CD4-positive, alpha-beta T cell (primary cell): ENCODE measurements around the gene KCTD10. TPM values are rescaled to one million over a fixed set of nuclear protein-coding genes. Genes with fewer than 3 reads are reported as not detected.
A peak's percentile ranks its signal among the peaks of the same experiment; 100 is the strongest.

Source experiments
- ATAC-seq: fragments of 200-7000 bp; cut with Tn5 transposase; one replicate; pipeline ENCODE4 v1.10.0; 2022; ENCODE audit warnings: mild to moderate bottlenecking; ENCODE audit not compliant: poor library complexity
- CTCF ChIA-PET: fragments of 350-600 bp; sonication (Branson Sonifier 250); formaldehyde crosslinking; loops from one replicate; lab custom pipeline; 2021; ENCODE audit warnings: antibody characterized with exemption, inconsistent platforms; lab: Charles Lee
- POLR2A ChIA-PET: fragments of 350-600 bp; sonication (Branson Sonifier 250); formaldehyde crosslinking; loops from one replicate; lab custom pipeline; 2021; ENCODE audit warnings: antibody characterized with exemption, inconsistent platforms; lab: Charles Lee
- DNase-seq, 14 experiments: peaks; one replicate each; pipeline ENCODE4 v3.0.0-alpha.2; 2013 to 2020; ENCODE audit warnings: mixed read lengths in 2 of 14
- H3K27ac ChIP-seq, 2 donors: one replicate each; pipeline versions ENCODE4 v1.5.1 to v1.7.0; 2013; ENCODE audit warnings: low read length in 2 of 2, low read depth in 1 of 2, mild to moderate bottlenecking in 1 of 2
- H3K27me3 ChIP-seq, 2 experiments: 1 replicate in 1 of 2; 2 replicates in 1 of 2; pipeline versions ENCODE4 v1.6.1 to v1.7.0; 2013; ENCODE audit warnings: low read length in 2 of 2, control low read depth in 1 of 2, mild to moderate bottlenecking in 1 of 2, moderate library complexity in 1 of 2; ENCODE audit not compliant: insufficient read depth in 2 of 2, control insufficient read depth in 1 of 2
- H3K36me3 ChIP-seq: one replicate; pipeline ENCODE4 v1.6.1; 2013; ENCODE audit warnings: low read length, control low read depth; ENCODE audit not compliant: insufficient read depth
- H3K4me1 ChIP-seq: one replicate; pipeline ENCODE4 v1.6.1; 2013; ENCODE audit warnings: low read length, control low read depth; ENCODE audit not compliant: insufficient read depth
- H3K4me3 ChIP-seq: one replicate; pipeline ENCODE4 v1.5.1; 2013; ENCODE audit warnings: mild to moderate bottlenecking, low read length, moderate library complexity
- H3K9me3 ChIP-seq, 2 experiments: 1 replicate in 1 of 2; 2 replicates in 1 of 2; pipeline versions ENCODE4 v1.6.1 to v1.7.0; 2013; ENCODE audit warnings: low read length in 2 of 2, mild to moderate bottlenecking in 2 of 2, control low read depth in 1 of 2, moderate library complexity in 1 of 2; ENCODE audit not compliant: control insufficient read depth in 1 of 2, insufficient read depth in 1 of 2
- H3K27ac Mint-ChIP-seq: one replicate; pipeline ENCODE4 v1.8.0; 2020; ENCODE audit warnings: mixed read lengths
- H3K27me3 Mint-ChIP-seq: one replicate; pipeline ENCODE4 v1.8.0; 2021; ENCODE audit warnings: mixed read lengths
- H3K36me3 Mint-ChIP-seq: one replicate; pipeline ENCODE4 v1.8.0; 2021; ENCODE audit warnings: low read depth, mixed read lengths
- H3K4me1 Mint-ChIP-seq: one replicate; pipeline ENCODE4 v1.8.0; 2021; ENCODE audit warnings: low read depth, mixed read lengths
- H3K4me3 Mint-ChIP-seq: one replicate; pipeline ENCODE4 v1.8.0; 2020; ENCODE audit warnings: mild to moderate bottlenecking, mixed read lengths
- H3K9me3 Mint-ChIP-seq: one replicate; pipeline ENCODE4 v1.8.0; 2020; ENCODE audit warnings: mixed read lengths
- intact Hi-C, 2 experiments: fragments of 100-400 bp; cut with DNase I in 1 of 2; cut with micrococcal nuclease in 1 of 2; formaldehyde crosslinking; loops; one replicate each; pipeline versions ENCODE4 v1.15.1 to v1.9.0; 2023 to 2025; cut with DNase I, micrococcal nuclease
- total RNA-seq, 174 experiments: library from RNA in 2 of 174; stranded (reverse) in 2 of 174; gene quantifications; one replicate each; pipeline ENCODE4 v1.2.3 and lab custom pipeline; 2021 to 2026
- TF ChIP-seq, protein P1 (sequence below): fragments of 200-600 bp; IDR thresholded peaks from one replicate; pipeline ENCODE4 v1.8.0; 2022; ENCODE audit warnings: antibody characterized with exemption, mild to moderate bottlenecking

Gene KCTD10
- total RNA-seq, 2 experiments from 2014 or later: 24.2 to 26.1 TPM

DNA sequence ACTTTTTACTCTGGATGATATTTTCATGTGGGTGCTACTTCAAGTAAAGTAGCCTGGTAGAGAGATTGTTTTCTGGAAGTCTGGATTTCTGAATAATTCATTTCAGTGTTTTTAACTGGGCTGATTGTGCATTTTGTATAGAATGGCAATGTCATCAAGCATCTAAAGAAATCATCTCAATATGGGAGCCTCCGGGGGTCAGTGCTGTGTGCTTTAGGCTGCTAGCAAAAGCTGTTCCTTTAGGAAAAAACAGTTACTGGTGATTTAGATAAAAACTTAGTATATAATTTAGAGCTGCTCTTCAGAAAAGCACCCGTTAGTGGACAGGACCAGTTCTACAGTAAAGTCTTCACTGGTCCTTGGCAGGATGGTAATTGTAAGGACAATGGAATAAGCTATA is 5.4 kb upstream of the KCTD10 start:
- no peaks in the 10 kb centered on the region for H3K27me3 Mint-ChIP-seq
- ChIA-PET POLR2A (no interaction called here), CTCF (no interaction called here)
- DNase-seq (no peak), ATAC-seq (no peak)
- TF ChIP-seq, protein P1, sequence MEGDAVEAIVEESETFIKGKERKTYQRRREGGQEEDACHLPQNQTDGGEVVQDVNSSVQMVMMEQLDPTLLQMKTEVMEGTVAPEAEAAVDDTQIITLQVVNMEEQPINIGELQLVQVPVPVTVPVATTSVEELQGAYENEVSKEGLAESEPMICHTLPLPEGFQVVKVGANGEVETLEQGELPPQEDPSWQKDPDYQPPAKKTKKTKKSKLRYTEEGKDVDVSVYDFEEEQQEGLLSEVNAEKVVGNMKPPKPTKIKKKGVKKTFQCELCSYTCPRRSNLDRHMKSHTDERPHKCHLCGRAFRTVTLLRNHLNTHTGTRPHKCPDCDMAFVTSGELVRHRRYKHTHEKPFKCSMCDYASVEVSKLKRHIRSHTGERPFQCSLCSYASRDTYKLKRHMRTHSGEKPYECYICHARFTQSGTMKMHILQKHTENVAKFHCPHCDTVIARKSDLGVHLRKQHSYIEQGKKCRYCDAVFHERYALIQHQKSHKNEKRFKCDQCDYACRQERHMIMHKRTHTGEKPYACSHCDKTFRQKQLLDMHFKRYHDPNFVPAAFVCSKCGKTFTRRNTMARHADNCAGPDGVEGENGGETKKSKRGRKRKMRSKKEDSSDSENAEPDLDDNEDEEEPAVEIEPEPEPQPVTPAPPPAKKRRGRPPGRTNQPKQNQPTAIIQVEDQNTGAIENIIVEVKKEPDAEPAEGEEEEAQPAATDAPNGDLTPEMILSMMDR: no peak
- Histone ChIP-seq H3K9me3 (no peaks in the 10 kb centered on the region), H3K4me1 (peaks cover 13% of the 10 kb centered on the region), H3K27ac (no peak overlapping the region), H3K36me3 (peaks cover 47% of the 10 kb centered on the region), H3K4me3 (no peak overlapping the region), H3K27me3 (no peaks in the 10 kb centered on the region)
- H3K36me3 Mint-ChIP-seq: peaks cover 56% of the 10 kb centered on the region
- H3K9me3 Mint-ChIP-seq: no peaks in the 10 kb centered on the region
- intact Hi-C loops: no loop called here
- no peak overlapping the region for H3K4me3 Mint-ChIP-seq
- H3K4me1 Mint-ChIP-seq: peaks cover 22% of the 10 kb centered on the region
- H3K27ac Mint-ChIP-seq: no peak overlapping the region

DNA sequence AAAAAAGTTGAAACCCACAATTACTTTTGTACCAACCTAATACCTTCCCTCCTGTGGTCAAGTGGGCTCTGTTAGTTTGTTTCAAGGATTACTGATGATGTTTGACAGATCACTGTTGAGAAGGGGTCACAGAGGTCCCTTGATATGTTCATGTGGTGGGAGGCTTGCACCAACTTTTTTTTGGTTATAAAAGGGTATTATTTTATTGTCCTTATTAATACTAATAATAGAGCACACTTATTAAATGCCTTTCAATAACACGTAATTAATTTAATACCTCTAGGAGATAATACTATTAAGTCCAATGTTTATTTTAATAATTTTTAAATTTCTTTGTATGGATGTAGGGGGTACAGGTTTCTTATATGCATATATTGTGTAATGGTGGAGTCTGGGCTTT is 4.8 kb upstream of the KCTD10 start:
- CTCF ChIA-PET: no interaction called here
- H3K36me3 Mint-ChIP-seq: peaks cover 56% of the 10 kb centered on the region
- Histone ChIP-seq H3K36me3 (peaks cover 41% of the 10 kb centered on the region), H3K9me3 (no peaks in the 10 kb centered on the region), H3K27me3 (no peaks in the 10 kb centered on the region), H3K4me3 (no peak overlapping the region), H3K4me1 (peaks cover 13% of the 10 kb centered on the region), H3K27ac (no peak overlapping the region)
- no peaks in the 10 kb centered on the region for H3K27me3 Mint-ChIP-seq
- intact Hi-C loops: no loop called here
- no peak for ATAC-seq
- H3K4me1 Mint-ChIP-seq: peaks cover 29% of the 10 kb centered on the region
- POLR2A ChIA-PET: no interaction called here
- no peak overlapping the region for H3K27ac Mint-ChIP-seq
- no peak overlapping the region for H3K4me3 Mint-ChIP-seq
- no peak for DNase-seq
- TF ChIP-seq, protein P1: no peak
- H3K9me3 Mint-ChIP-seq: no peaks in the 10 kb centered on the region

DNA sequence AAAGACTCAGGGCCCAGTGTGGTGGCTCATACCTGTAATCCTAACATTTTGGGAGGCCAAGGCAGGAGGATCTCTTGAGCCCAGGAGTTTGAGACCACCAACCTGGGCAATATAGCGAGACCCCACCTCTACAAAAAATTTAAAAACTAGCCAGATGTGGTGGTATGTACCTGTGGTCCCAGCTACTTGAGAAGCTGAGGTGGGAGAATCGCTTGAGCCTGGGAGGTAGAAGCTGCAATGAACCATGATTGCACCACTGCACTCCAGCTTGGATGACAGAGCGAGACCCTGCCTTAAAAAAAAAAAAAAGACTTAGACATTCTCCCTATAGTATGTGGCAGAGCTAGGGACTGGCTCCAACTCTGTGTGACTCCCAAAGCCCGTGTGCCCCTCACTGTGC is 3.3 kb upstream of the KCTD10 start:
- H3K4me1 Mint-ChIP-seq: peaks cover 44% of the 10 kb centered on the region
- no peaks in the 10 kb centered on the region for H3K9me3 ChIP-seq
- DNase-seq (no peak), ATAC-seq (no peak)
- TF ChIP-seq, protein P1: no peak
- peaks cover 46% of the 10 kb centered on the region for H3K36me3 Mint-ChIP-seq
- no peaks in the 10 kb centered on the region for H3K27me3 Mint-ChIP-seq
- no peak overlapping the region for H3K4me3 ChIP-seq
- H3K27ac ChIP-seq: no peak overlapping the region
- H3K4me1 ChIP-seq: peaks cover 26% of the 10 kb centered on the region
- peak overlapping the region; percentile 78 for H3K4me3 Mint-ChIP-seq
- no peaks in the 10 kb centered on the region for H3K9me3 Mint-ChIP-seq
- ChIA-PET CTCF (no interaction called here), POLR2A (no interaction called here)
- H3K36me3 ChIP-seq: peaks cover 26% of the 10 kb centered on the region
- no peaks in the 10 kb centered on the region for H3K27me3 ChIP-seq
- intact Hi-C loops: no loop called here
- no peak overlapping the region for H3K27ac Mint-ChIP-seq
